SW480 (cell line): ENCODE results near the gene PLAC8L1.
A peak's percentile ranks its signal among the peaks of the same experiment; 100 is the strongest.

Experiments
- DNase-seq: peaks from one replicate; pipeline ENCODE4 v3.0.0-alpha.2; 2016; ENCODE audit warnings: low spot score

Gene PLAC8L1

DNA sequence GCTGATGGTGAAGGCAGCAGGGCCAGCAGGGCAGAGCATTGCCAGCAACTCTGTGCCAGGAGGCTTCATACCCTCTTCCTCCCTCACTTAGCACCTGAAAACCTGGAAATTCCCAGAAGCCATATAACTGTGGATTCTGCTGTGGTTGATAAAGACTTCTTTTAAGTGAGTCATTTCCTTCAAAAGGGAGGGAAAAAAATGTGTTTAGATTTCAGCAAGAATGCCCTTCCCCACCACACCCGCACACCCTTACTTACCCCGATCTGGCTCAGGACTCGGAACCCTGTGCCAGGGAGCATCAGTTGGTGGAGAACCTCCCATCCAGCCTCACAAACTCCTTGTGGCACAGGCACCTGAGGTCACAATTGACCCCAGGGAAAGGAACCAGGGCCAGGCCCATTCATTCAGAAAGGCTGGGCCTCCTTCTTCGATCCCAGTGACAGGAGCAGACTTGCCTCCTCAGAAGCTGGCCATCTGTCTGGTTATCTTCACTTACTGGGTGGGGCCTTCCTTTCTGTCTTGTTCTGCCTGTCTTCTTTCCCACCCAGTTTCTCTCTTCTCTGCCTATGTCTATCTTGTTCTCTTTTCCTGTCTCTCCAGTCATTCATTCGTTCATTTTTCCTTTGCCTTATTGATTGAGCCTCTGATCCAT lies 62.6 kb downstream of the PLAC8L1 start:
- DNase-seq, result peak; percentile 78

DNA sequence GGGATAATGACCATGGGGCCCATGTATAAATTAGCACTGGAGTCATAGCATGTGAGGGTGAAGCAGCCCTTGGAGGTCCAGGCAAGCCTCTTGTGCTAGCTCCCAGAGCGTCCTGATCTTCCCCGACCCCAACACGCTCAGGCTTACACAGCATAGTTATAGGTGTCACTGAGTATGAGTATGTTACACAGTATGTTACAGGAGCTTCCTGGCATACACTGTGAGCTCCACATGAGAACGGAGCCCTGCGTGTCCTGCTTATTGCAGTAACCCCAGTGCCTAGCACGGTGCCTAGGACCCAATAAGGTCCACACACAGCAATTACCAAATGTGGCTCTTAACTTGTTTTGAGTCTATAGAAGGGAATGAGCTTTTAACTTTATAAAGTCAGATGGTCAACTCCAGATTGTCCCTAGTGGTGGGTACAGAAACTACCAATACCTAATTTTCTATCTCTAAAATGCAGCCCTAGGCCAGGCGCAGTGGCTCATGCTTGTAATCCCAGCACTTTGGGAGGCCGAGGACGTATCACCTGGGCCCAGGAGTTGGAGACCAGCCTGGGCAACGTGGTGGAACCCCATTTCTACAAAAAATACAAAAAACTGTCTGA lies 64.1 kb downstream of the PLAC8L1 start:
- DNase-seq, result peak; percentile 43

DNA sequence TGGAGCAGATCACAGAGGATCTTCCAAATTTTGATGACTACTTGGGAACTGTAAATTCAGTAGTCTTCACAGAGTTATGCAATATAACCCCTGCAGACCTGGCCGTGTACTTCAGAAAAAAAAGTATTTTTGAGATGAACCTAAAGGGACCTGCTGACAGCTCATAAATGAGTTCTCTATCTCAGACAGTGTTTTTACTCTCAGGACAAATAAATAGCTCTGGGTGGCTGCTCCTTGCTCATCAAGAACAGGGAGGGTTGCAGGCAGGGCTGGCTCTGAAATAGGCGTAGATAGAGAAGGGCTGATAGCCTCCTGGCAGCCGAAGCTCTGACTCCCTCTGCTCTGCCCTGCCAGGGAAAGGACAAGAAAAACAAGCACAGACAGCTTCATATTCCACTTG lies 64.8 kb downstream of the PLAC8L1 start:
- no peak for DNase-seq

DNA sequence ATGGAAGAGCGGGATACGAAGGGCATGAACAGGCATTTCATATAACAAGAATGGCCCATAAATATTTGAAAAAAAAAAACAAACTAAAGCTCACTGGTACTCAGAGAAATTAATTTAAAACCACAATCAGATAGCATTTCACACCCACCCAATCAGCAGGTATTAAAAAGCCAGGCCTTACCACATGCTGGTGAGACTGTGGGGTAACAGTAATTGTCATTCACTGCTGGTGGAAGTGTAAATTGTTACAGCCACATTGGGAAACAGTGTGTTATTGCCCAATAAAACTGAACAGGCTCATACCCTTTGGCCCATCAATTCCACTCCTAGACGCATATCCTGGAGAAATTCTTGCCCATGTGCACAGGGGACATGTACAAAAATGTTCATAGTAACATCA lies 66.0 kb downstream of the PLAC8L1 start:
- DNase-seq, result no peak

DNA sequence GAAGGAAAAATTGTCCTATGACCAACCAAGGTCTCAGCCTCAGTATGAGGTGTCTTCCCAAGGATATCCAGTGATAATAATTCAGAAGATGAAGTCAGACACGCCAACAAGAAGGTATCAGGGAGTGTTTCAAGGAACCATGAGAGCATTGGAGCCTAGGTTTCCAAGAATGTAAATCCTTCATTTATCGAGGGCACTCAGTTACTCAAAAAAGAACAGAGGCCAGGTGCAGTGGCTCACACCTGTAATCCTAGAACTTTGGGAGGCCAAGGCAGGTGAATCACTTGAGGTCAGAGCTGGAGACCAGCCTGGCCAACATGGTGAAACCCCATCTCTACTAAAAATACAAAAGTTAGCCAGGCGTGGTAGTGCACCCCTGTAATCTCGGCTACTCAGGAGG lies 70.8 kb downstream of the PLAC8L1 start:
- no peak for DNase-seq
